ENCODE results near the gene LSM7.

Gene LSM7

GRCh38 chr19:2330255-2330631 is 1.9 kb upstream of the LSM7 start:
- Histone ChIP-seq H3K4me3 (ENCODE audit: insufficient read depth, low read depth, low read length) (no peak overlapping the region), H3K4me1 (ENCODE audit: control insufficient read depth, insufficient read depth, low read length) (peaks cover 20% of the 10 kb centered on the region), H3K27me3 (ENCODE audit: control insufficient read depth, insufficient read depth, low read length, poor library complexity, severe bottlenecking) (no peaks in the 10 kb centered on the region), H3K9me3 (ENCODE audit: control insufficient read depth, low read length) (no peaks in the 10 kb centered on the region), H3K36me3 (ENCODE audit: control insufficient read depth, insufficient read depth, low read length) (no peaks in the 10 kb centered on the region), H3K27ac (ENCODE audit: insufficient read depth, low read depth, low read length, poor library complexity, severe bottlenecking) (no peak overlapping the region)
- 85 to 89% methylated on average over 10 of the region's 10 CpGs for WGBS, 2 experiments

GRCh38 chr19:2329501-2329916 is 1.1 kb upstream of the LSM7 start:
- H3K27ac ChIP-seq (ENCODE audit: insufficient read depth, low read depth, low read length, poor library complexity, severe bottlenecking): peak overlapping the region; percentile 32
- 45 to 46% methylated on average over 13 of the region's 13 CpGs for WGBS, 2 experiments
- H3K27me3 ChIP-seq (ENCODE audit: control insufficient read depth, insufficient read depth, low read length, poor library complexity, severe bottlenecking): no peaks in the 10 kb centered on the region
- H3K36me3 ChIP-seq (ENCODE audit: control insufficient read depth, insufficient read depth, low read length): no peaks in the 10 kb centered on the region
- H3K4me3 ChIP-seq (ENCODE audit: insufficient read depth, low read depth, low read length): peak overlapping the region; percentile 97
- H3K9me3 ChIP-seq (ENCODE audit: control insufficient read depth, low read length): no peaks in the 10 kb centered on the region
- H3K4me1 ChIP-seq (ENCODE audit: control insufficient read depth, insufficient read depth, low read length): peaks cover 20% of the 10 kb centered on the region

DNA sequence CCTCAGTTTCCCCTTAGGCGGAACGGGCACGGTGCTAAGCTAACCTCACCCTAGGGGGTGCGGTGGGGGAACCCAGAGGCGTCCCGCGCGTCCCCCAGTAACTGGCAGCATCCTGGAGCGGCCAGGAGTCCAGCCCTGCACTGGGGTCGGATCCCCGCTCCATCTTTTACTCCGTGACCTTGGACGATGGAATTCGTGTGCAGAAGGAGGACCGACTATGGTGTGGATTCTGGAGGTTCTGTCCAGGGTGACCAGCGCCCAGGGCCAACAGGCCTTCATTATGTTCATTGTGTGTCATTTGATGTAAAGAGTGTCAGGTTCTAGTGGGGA is 728 bp upstream of the LSM7 start:
- no peaks in the 10 kb centered on the region for H3K27me3 ChIP-seq (ENCODE audit: control insufficient read depth, insufficient read depth, low read length, poor library complexity, severe bottlenecking)
- no peaks in the 10 kb centered on the region for H3K36me3 ChIP-seq (ENCODE audit: control insufficient read depth, insufficient read depth, low read length)
- peak overlapping the region; percentile 76 for H3K27ac ChIP-seq (ENCODE audit: insufficient read depth, low read depth, low read length, poor library complexity, severe bottlenecking)
- 9 to 10% methylated on average over 16 of the region's 16 CpGs for WGBS, 2 experiments
- H3K9me3 ChIP-seq (ENCODE audit: control insufficient read depth, low read length): no peaks in the 10 kb centered on the region
- H3K4me3 ChIP-seq (ENCODE audit: insufficient read depth, low read depth, low read length): peak overlapping the region; percentile 97
- peaks cover 20% of the 10 kb centered on the region for H3K4me1 ChIP-seq (ENCODE audit: control insufficient read depth, insufficient read depth, low read length)

DNA sequence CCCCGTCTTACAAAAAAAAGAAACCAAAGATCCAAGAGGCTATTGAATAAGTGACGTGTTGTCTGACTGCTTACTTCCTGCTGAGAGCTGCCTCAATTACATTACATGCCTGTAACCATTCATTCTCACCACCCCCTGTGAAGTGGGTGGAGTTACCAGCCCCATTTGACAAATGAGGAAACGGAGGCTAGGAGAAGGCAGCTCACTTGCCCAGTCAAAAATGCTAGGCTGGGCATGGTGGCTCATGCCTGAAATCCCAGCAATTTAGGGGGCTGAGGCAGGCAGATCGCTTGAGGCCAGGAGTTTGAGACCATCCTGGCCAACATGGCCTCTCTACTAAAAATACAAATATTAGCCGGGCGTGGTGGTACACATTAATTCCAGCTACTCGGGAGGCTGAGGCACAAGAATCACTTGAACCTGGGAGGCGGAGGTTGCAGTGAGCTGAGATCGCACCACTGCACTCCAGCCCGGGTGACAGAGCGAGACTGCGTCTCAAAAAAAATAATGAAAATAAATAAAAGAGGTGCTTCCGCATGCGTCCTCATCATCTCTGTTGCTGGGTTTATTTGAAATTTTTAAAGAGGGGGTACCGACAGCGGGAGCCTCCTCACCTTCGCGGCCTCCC is 499 bp downstream of the LSM7 start:
- Histone ChIP-seq H3K4me3 (ENCODE audit: insufficient read depth, low read depth, low read length) (peak overlapping the region; percentile 97), H3K27ac (ENCODE audit: insufficient read depth, low read depth, low read length, poor library complexity, severe bottlenecking) (peak overlapping the region; percentile 61), H3K9me3 (ENCODE audit: control insufficient read depth, low read length) (no peaks in the 10 kb centered on the region), H3K27me3 (ENCODE audit: control insufficient read depth, insufficient read depth, low read length, poor library complexity, severe bottlenecking) (no peaks in the 10 kb centered on the region), H3K4me1 (ENCODE audit: control insufficient read depth, insufficient read depth, low read length) (peaks cover 20% of the 10 kb centered on the region), H3K36me3 (ENCODE audit: control insufficient read depth, insufficient read depth, low read length) (no peaks in the 10 kb centered on the region)
- WGBS, 2 experiments: 1 to 3% methylated on average over 18 of the region's 18 CpGs

- Histone ChIP-seq H3K27me3 (ENCODE audit: control insufficient read depth, insufficient read depth, low read length, poor library complexity, severe bottlenecking) (no peaks in the 10 kb centered on the region), H3K36me3 (ENCODE audit: control insufficient read depth, insufficient read depth, low read length) (no peaks in the 10 kb centered on the region), H3K9me3 (ENCODE audit: control insufficient read depth, low read length) (no peaks in the 10 kb centered on the region), H3K4me1 (ENCODE audit: control insufficient read depth, insufficient read depth, low read length) (peaks cover 20% of the 10 kb centered on the region), H3K27ac (ENCODE audit: insufficient read depth, low read depth, low read length, poor library complexity, severe bottlenecking) (no peak overlapping the region), H3K4me3 (ENCODE audit: insufficient read depth, low read depth, low read length) (no peak overlapping the region)
- 91 to 93% methylated on average over 16 of the region's 16 CpGs for WGBS, 2 experiments
Measured at GRCh38 chr19:2326699-2327360, 1.6 kb downstream of the LSM7 start.

DNA sequence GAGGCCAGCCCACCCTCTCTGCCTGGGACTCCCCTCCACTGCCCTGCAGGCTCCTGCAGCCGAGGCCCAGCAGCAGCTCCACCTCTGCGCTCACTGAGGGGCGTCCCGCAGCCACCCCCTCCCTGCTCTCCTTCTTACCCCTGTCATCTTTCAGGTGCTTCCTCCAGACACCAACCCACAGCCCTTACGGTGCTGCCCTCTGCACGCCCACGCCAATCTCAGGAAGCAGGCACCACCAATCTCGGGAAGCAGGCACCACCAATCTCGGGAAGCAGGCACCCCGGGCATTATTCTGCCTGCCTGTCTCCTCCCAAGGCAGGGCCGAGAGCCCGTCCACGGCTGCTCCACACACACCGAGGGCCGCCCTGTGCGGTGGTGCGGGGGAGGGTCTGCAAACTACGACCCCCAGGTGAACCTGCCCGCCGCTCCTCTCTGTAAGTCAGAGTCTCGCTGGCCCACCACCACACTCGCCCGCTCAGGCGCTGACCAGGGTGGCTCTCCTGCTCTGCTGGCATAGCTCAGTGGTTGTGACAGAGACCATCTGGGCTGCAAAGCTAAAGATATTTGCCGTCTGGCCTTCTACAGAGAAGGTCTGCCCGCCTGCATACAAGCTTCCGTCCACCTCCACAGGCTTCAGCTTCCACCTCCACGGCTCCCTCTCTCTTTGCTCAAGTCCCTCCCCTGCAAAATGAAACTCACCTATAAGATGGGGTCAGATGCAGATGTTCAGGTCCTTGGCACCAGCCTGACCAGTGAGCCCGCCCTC is 2.9 kb downstream of the LSM7 start:
- H3K27ac ChIP-seq (ENCODE audit: insufficient read depth, low read depth, low read length, poor library complexity, severe bottlenecking): no peak overlapping the region
- no peaks in the 10 kb centered on the region for H3K27me3 ChIP-seq (ENCODE audit: control insufficient read depth, insufficient read depth, low read length, poor library complexity, severe bottlenecking)
- H3K36me3 ChIP-seq (ENCODE audit: control insufficient read depth, insufficient read depth, low read length): no peaks in the 10 kb centered on the region
- no peaks in the 10 kb centered on the region for H3K9me3 ChIP-seq (ENCODE audit: control insufficient read depth, low read length)
- H3K4me1 ChIP-seq (ENCODE audit: control insufficient read depth, insufficient read depth, low read length): peaks cover 10% of the 10 kb centered on the region
- 89 to 91% methylated on average over 29 of the region's 29 CpGs for WGBS, 2 experiments
- no peak overlapping the region for H3K4me3 ChIP-seq (ENCODE audit: insufficient read depth, low read depth, low read length)

DNA sequence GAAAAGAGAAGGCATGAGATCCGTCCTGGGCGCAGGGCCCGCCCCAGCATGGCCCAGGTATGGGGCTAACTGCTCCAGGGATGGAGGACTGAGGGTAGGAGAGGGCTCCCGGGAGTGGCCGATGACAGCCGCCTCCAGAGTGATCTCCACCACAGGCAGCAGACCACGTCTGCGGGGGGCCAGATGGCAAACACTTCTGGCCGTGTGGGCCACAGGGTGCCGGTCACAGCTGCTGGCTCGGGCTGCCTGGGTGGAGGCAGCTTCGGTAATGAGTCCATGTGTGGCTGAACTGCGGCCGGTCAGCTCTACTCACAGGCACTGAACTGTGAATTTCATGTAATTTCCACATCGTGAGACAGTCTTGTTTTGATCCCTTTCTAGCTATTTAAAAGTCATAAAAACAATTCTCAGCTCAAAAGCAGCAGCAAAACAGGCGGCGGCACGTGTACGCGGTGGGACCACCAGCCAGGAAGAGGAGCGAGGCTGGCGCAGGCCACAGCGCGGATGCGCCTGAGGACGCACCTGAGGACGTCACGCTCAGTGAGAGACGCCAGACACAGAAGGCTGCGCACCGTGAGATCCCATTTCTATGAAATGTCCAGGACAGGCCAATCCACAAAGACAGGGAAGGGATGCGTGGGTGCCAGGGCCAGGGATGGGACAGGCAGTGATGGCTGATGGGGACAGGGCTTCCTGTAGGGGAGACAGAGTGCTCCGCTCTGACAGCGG is 4.0 kb downstream of the LSM7 start:
- WGBS, 2 experiments: 92 to 94% methylated on average over 34 of the region's 34 CpGs
- Histone ChIP-seq H3K9me3 (ENCODE audit: control insufficient read depth, low read length) (no peaks in the 10 kb centered on the region), H3K27ac (ENCODE audit: insufficient read depth, low read depth, low read length, poor library complexity, severe bottlenecking) (no peak overlapping the region), H3K36me3 (ENCODE audit: control insufficient read depth, insufficient read depth, low read length) (no peaks in the 10 kb centered on the region), H3K4me1 (ENCODE audit: control insufficient read depth, insufficient read depth, low read length) (peaks cover 7% of the 10 kb centered on the region), H3K4me3 (ENCODE audit: insufficient read depth, low read depth, low read length) (no peak overlapping the region), H3K27me3 (ENCODE audit: control insufficient read depth, insufficient read depth, low read length, poor library complexity, severe bottlenecking) (no peaks in the 10 kb centered on the region)

- Histone ChIP-seq H3K4me3 (ENCODE audit: insufficient read depth, low read depth, low read length) (no peak overlapping the region), H3K36me3 (ENCODE audit: control insufficient read depth, insufficient read depth, low read length) (no peaks in the 10 kb centered on the region), H3K4me1 (ENCODE audit: control insufficient read depth, insufficient read depth, low read length) (peaks cover 7% of the 10 kb centered on the region), H3K27me3 (ENCODE audit: control insufficient read depth, insufficient read depth, low read length, poor library complexity, severe bottlenecking) (no peaks in the 10 kb centered on the region), H3K9me3 (ENCODE audit: control insufficient read depth, low read length) (no peaks in the 10 kb centered on the region), H3K27ac (ENCODE audit: insufficient read depth, low read depth, low read length, poor library complexity, severe bottlenecking) (no peak overlapping the region)
- 95 to 96% methylated on average over 16 to 19 of the region's 19 CpGs for WGBS, 2 experiments
Measured at GRCh38 chr19:2323707-2324106, 4.7 kb downstream of the LSM7 start.

DNA sequence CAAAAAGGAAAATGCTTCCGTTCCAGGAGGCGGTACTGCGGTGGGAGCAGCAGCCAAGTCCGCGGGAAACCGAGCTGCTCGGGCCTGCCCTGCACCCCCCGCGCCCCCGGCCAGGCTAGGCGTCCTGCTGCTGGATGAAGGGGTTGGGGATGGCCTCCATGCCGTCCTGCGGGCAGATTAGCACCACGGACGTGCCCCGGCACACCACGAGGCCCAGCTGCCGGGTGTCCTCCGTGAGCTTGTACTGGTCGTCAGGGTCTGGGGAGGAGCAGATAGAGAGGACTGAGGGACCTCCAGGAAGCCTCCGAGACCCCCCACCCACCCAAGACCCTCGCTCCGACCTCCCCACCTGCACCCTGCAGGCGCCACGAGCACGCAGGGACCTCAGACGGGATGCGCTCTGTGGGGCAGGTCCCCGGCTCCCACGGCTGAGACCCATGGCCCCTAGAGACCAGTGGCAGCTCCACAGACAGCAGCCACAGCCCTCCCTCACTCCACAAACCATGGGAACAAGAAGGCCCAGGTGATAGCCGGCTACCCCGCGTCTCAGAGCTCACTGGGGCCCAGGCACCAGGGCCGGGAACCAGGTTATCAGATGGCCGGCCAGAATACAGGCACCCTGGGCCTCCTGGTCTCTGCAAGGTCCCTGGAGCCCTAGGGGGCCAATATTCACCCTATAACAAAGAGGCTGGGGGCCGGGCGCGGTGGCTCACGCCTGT is 6.7 kb downstream of the LSM7 start:
- Histone ChIP-seq H3K27ac (ENCODE audit: insufficient read depth, low read depth, low read length, poor library complexity, severe bottlenecking) (no peak overlapping the region), H3K27me3 (ENCODE audit: control insufficient read depth, insufficient read depth, low read length, poor library complexity, severe bottlenecking) (no peaks in the 10 kb centered on the region), H3K4me1 (ENCODE audit: control insufficient read depth, insufficient read depth, low read length) (peaks cover 1% of the 10 kb centered on the region), H3K9me3 (ENCODE audit: control insufficient read depth, low read length) (no peaks in the 10 kb centered on the region), H3K4me3 (ENCODE audit: insufficient read depth, low read depth, low read length) (no peak overlapping the region), H3K36me3 (ENCODE audit: control insufficient read depth, insufficient read depth, low read length) (no peaks in the 10 kb centered on the region)
- 94% methylated on average over 39 of the region's 39 CpGs for WGBS, 2 experiments
